A549 treated with AZD9567 at 1 μM for 4 hours (cell line): Measurements from ENCODE around the gene RILP. TPM values are rescaled to one million over a fixed set of nuclear protein-coding genes. Genes with fewer than 3 reads are reported as not detected.

Experiments
- total RNA-seq: library from RNA; stranded (reverse); fragments of 200-300 nt; extraction: Qiagen RNA extraction; gene quantifications from 5 replicates; pipeline ENCODE4 v1.2.3, GENCODE V29; 2022; ENCODE audit not compliant: insufficient read depth

Gene RILP
- total RNA-seq = 10.3 to 18.3 TPM (median 15.5 TPM) in 5 replicates

DNA sequence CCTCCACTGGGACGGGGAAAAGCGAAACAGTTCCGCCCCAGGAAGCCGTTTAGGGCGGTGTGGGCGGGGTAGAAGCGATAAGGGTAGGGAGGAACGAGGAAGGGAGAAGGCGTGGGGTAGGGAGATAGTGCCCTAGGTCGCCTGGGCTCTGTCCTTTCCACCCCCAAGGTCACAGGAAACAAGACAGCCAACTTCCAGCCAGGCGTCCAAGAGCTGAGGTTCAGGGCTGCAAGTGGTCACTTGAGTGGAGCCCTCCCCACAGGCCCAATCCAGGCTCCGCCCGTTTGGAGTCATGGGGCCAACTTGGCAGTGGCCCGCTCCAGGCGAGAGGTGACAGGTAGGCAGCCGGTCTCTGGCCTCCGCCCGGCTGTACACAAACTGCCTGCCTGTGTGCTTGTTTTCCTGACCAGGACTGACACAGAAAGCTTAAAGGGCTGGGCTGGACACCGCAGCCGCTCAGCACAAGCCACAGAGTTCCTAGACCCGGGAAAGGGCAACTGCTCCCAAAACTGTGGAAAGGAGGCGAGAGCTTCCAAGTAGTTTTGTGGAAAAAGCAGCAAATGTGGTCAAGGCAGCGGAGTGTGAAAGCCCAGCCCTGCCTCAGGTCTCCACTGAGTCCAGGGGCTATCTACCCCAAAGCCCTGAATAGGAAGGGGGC, at the start of gene RILP:
Gene RILP (minus strand): TSS at position 23 of the 658 bp plus-strand sequence. CDS start 62 bp downstream, outside the sequence.

GRCh38 chr17:1684378-1685189, 34.9 kb upstream of the RILP start, which contains the start of gene PRPF8:
Gene PRPF8 (minus strand): TSS chr17:1684867. CDS start chr17:1684571, 296 bp downstream.

GRCh38 chr17:1645207-1646171, 4.2 kb downstream of the RILP start, which contains the start of gene SCARF1:
Gene SCARF1 (minus strand): TSS chr17:1645732. CDS start chr17:1645697, 35 bp downstream.

GRCh38 chr17:1627982-1628855, 21.4 kb downstream of the RILP start, which contains the start of gene SLC43A2:
Gene SLC43A2 (minus strand): TSS chr17:1628834. CDS start chr17:1627874, 960 bp downstream.

Other genes starting within 250 kb of the RILP start
- gene YWHAE, start 249.6 kb downstream of the RILP start, total RNA-seq = 544 to 947 TPM (median 561 TPM) in 5 replicates
- gene CRK, start 193.6 kb downstream of the RILP start, total RNA-seq = 82.1 to 116 TPM (median 90.8 TPM) in 5 replicates
- gene MYO1C, start 157.2 kb downstream of the RILP start, total RNA-seq = 119 to 134 TPM (median 129 TPM) in 5 replicates
- gene INPP5K, start 133.3 kb downstream of the RILP start, total RNA-seq = 25.9 to 27.8 TPM (median 26.0 TPM) in 5 replicates
- 63.1 to 72.5 TPM (median 64.8 TPM) in 5 replicates for gene PITPNA, start 87.1 kb downstream of the RILP start, total RNA-seq
- 5.6 to 6.9 TPM (median 5.9 TPM) in 5 replicates for gene SLC43A2, start 21.0 kb downstream of the RILP start, total RNA-seq
- 0.23 to 0.43 TPM (median 0.36 TPM) in 4 of 5 replicates, not detected in the other for gene SCARF1, start 4.1 kb downstream of the RILP start, total RNA-seq
- 230 to 315 TPM (median 250 TPM) in 5 replicates for gene PRPF8, start 35.0 kb upstream of the RILP start, total RNA-seq
- gene TLCD2, start 60.5 kb upstream of the RILP start, total RNA-seq = 1.4 to 1.8 TPM (median 1.5 TPM) in 5 replicates
- gene WDR81, start 74.8 kb upstream of the RILP start, total RNA-seq = 20.3 to 33.4 TPM (median 28.7 TPM) in 5 replicates
- 1.8 to 2.5 TPM (median 2.0 TPM) in 5 replicates for gene SERPINF2, start 93.0 kb upstream of the RILP start, total RNA-seq
- 1.4 to 8.1 TPM (median 1.9 TPM) in 5 replicates for gene SERPINF1, start 112.2 kb upstream of the RILP start, total RNA-seq
- gene SMYD4, start 180.0 kb upstream of the RILP start, total RNA-seq = 7.6 to 10.7 TPM (median 9.8 TPM) in 5 replicates
- 71.8 to 79.4 TPM (median 75.2 TPM) in 5 replicates for gene RPA1, start 180.1 kb upstream of the RILP start, total RNA-seq